H1 (cell line): ENCODE measurements around the gene AOAH. TPM values are rescaled to one million over a fixed set of nuclear protein-coding genes. Genes with fewer than 3 reads are reported as not detected.

Experiments used
- CTCF ChIA-PET: fragments of 300-600 bp; sonication (Branson Sonifier 250); formaldehyde crosslinking; loops from one replicate; lab custom pipeline; 2021; ENCODE audit not compliant: partially characterized antibody; lab: Charles Lee
- POLR2A ChIA-PET: fragments of 300-600 bp; sonication (Branson Sonifier 250); formaldehyde crosslinking; loops from one replicate; lab custom pipeline; 2021; ENCODE audit warnings: inconsistent platforms; ENCODE audit not compliant: partially characterized antibody; lab: Charles Lee
- DNase-seq, 2 experiments: peaks; one replicate each; pipeline versions ENCODE4 v3.0.0 to v3.0.0-alpha.2; 2010 to 2022; ENCODE audit warnings: low spot score in 2 of 2, low read depth in 1 of 2, mixed read lengths in 1 of 2
- FAIRE-seq: peaks from 2 replicates; lab custom pipeline; 2011; peaks lifted over from hg19 to GRCh38; lab: Jason Lieb, UNC
- H2AFZ ChIP-seq: 2 replicates; pipeline ENCODE4 v1.8.1; 2012; ENCODE audit warnings: low read length, inconsistent platforms
- H2AK5ac ChIP-seq: 2 replicates; pipeline ENCODE4 v1.6.1; 2013; ENCODE audit warnings: low read depth, low read length
- H2BK120ac ChIP-seq: replicated peaks from 2 replicates; pipeline ENCODE3; 2013; ENCODE audit warnings: low read depth, low read length, inconsistent platforms
- H2BK12ac ChIP-seq: 2 replicates; pipeline ENCODE4 v1.6.1; 2013; ENCODE audit warnings: low read depth, low read length
- H2BK15ac ChIP-seq: 2 replicates; pipeline ENCODE4 v1.6.1; 2013; ENCODE audit warnings: low read length
- H2BK20ac ChIP-seq: 2 replicates; pipeline ENCODE4 v1.6.1; 2013; ENCODE audit warnings: low read length
- H2BK5ac ChIP-seq: 2 replicates; pipeline ENCODE4 v1.6.1; 2013; ENCODE audit warnings: low read depth, low read length
- H3K14ac ChIP-seq: 2 replicates; pipeline ENCODE4 v1.6.1; 2013; ENCODE audit warnings: inconsistent platforms; ENCODE audit not compliant: insufficient read length
- H3K18ac ChIP-seq: 2 replicates; pipeline ENCODE4 v1.6.1; 2013; ENCODE audit warnings: low read length; ENCODE audit errors: extremely low read depth
- H3K23ac ChIP-seq: 2 replicates; pipeline ENCODE4 v1.6.1; 2013; ENCODE audit warnings: inconsistent platforms; ENCODE audit not compliant: insufficient read length
- H3K23me2 ChIP-seq: 2 replicates; pipeline ENCODE4 v1.6.1; 2013; ENCODE audit warnings: low read depth, low read length
- H3K27ac ChIP-seq: 2 replicates; pipeline ENCODE4 v1.6.1; 2011; ENCODE audit warnings: low read depth, low read length, inconsistent platforms
- H3K27me3 ChIP-seq, 4 experiments: replicated peaks in 1 of 4; 1 replicate in 1 of 4; 2 replicates in 3 of 4; pipeline versions ENCODE4 v1.6.1 to v1.8.1; 2011 to 2013; ENCODE audit warnings: low read length in 3 of 4, mild to moderate bottlenecking in 3 of 4, inconsistent platforms in 2 of 4, mixed read lengths in 2 of 4, moderate library complexity in 1 of 4; ENCODE audit not compliant: control insufficient read depth in 3 of 4, insufficient read depth in 3 of 4; ENCODE audit errors: extremely low read depth in 1 of 4
- H3K36me3 ChIP-seq, 4 experiments: 2 replicates each; pipeline versions ENCODE4 v1.6.1 to v1.8.1; 2011 to 2013; ENCODE audit warnings: mild to moderate bottlenecking in 4 of 4, low read length in 3 of 4, moderate library complexity in 2 of 4, control low read depth in 1 of 4, inconsistent platforms in 1 of 4; ENCODE audit not compliant: insufficient read depth in 4 of 4, control insufficient read depth in 2 of 4
- H3K4ac ChIP-seq: replicated peaks from 2 replicates; pipeline ENCODE3; 2013; ENCODE audit warnings: low read length, low read depth, mixed read lengths, inconsistent platforms; ENCODE audit not compliant: insufficient read length
- H3K4me1 ChIP-seq, 4 experiments: replicated peaks in 1 of 4; 1 replicate in 1 of 4; 2 replicates in 3 of 4; pipeline versions ENCODE4 v1.6.1 to v1.8.1; 2011 to 2013; ENCODE audit warnings: low read length in 3 of 4, inconsistent platforms in 2 of 4, mixed read lengths in 1 of 4; ENCODE audit not compliant: insufficient read depth in 4 of 4, control insufficient read depth in 3 of 4
- H3K4me2 ChIP-seq, 2 experiments: 2 replicates each; pipeline versions ENCODE4 v1.6.1 to v1.8.1; 2011 to 2013; ENCODE audit warnings: low read depth in 2 of 2, low read length in 2 of 2, control low read depth in 1 of 2, inconsistent platforms in 1 of 2, mild to moderate bottlenecking in 1 of 2; ENCODE audit not compliant: insufficient read depth in 1 of 2
- H3K4me3 ChIP-seq, 4 experiments: fragments of 200-600, 300-600 bp in 1 of 4; sonication (generic), shearing (Covaris generic), sonication (Bioruptor Twin) in 1 of 4; 2 replicates each; pipeline versions ENCODE4 v1.5.1 to v1.8.1; 2011 to 2016; ENCODE audit warnings: low read length in 4 of 4, low read depth in 3 of 4, control low read depth in 2 of 4, inconsistent platforms in 2 of 4, mild to moderate bottlenecking in 2 of 4, mixed read lengths in 1 of 4, moderate library complexity in 1 of 4; ENCODE audit not compliant: insufficient read depth in 2 of 4; ENCODE audit errors: extremely low read depth in 1 of 4
- H3K56ac ChIP-seq: replicated peaks from 2 replicates; pipeline ENCODE3; 2013; ENCODE audit warnings: low read depth, mild to moderate bottlenecking, mixed read lengths, low read length, inconsistent platforms; ENCODE audit not compliant: insufficient read length
- H3K79me1 ChIP-seq: 2 replicates; pipeline ENCODE4 v1.6.1; 2013; ENCODE audit warnings: low read depth, low read length, control low read depth
- H3K79me2 ChIP-seq, 2 experiments: 2 replicates each; pipeline versions ENCODE4 v1.6.1 to v1.8.1; 2012 to 2013; ENCODE audit warnings: low read length in 2 of 2, mild to moderate bottlenecking in 2 of 2, inconsistent platforms in 1 of 2; ENCODE audit not compliant: insufficient read depth in 2 of 2, control insufficient read depth in 1 of 2
- H3K9ac ChIP-seq, 4 experiments: replicated peaks in 1 of 4; 1 replicate in 1 of 4; 2 replicates in 3 of 4; pipeline versions ENCODE4 v1.6.1 to v1.8.1; 2011 to 2013; ENCODE audit warnings: low read depth in 3 of 4, low read length in 3 of 4, control low read depth in 2 of 4, mild to moderate bottlenecking in 2 of 4, moderate library complexity in 2 of 4, inconsistent platforms in 1 of 4; ENCODE audit errors: extremely low read depth in 1 of 4
- H3K9me3 ChIP-seq, 2 experiments: 2 replicates each; pipeline versions ENCODE4 v1.6.1 to v1.8.1; 2012 to 2013; ENCODE audit warnings: mild to moderate bottlenecking in 2 of 2, moderate library complexity in 2 of 2, control low read depth in 1 of 2, inconsistent platforms in 1 of 2, low read depth in 1 of 2, low read length in 1 of 2, mixed read lengths in 1 of 2; ENCODE audit not compliant: insufficient read depth in 2 of 2
- H4K20me1 ChIP-seq, 2 experiments: replicated peaks in 1 of 2; 2 replicates each; pipeline versions ENCODE3 to v1.8.1; 2011 to 2013; ENCODE audit warnings: inconsistent platforms in 2 of 2, low read length in 2 of 2, mild to moderate bottlenecking in 1 of 2; ENCODE audit not compliant: insufficient read depth in 2 of 2, control insufficient read depth in 1 of 2
- H4K5ac ChIP-seq: 2 replicates; pipeline ENCODE4 v1.6.1; 2013; ENCODE audit warnings: low read length, low read depth, mixed read lengths, inconsistent platforms; ENCODE audit not compliant: insufficient read length
- H4K8ac ChIP-seq: 2 replicates; pipeline ENCODE4 v1.8.0; 2013; ENCODE audit warnings: mild to moderate bottlenecking, moderate library complexity, low read length, inconsistent platforms; ENCODE audit not compliant: insufficient read depth; ENCODE audit errors: extremely low read depth
- H4K91ac ChIP-seq: replicated peaks from 2 replicates; pipeline ENCODE3; 2013; ENCODE audit warnings: low read length, mixed read lengths, inconsistent platforms; ENCODE audit not compliant: insufficient read length
- JUN ChIP-seq: IDR thresholded peaks from 2 replicates; pipeline ENCODE4 v1.6.1; 2011; ENCODE audit warnings: low read depth, mild to moderate bottlenecking, improper control_type of control experiment, low read length
- PHF8 ChIP-seq: fragments of 200-600 bp; sonication (generic); conservative IDR thresholded peaks from 2 replicates; pipeline ENCODE4 v1.7.1; 2012; ENCODE audit warnings: low read depth, mild to moderate bottlenecking, inconsistent platforms, low read length, moderate library complexity
- RNF2 ChIP-seq: fragments of 200-900, 300-1000 bp; sonication (generic); IDR thresholded peaks from 2 replicates; pipeline ENCODE4 v1.7.1; 2016; ENCODE audit warnings: borderline replicate concordance, low read depth, mild to moderate bottlenecking, antibody characterized with exemption, low read length; ENCODE audit not compliant: poor library complexity, severe bottlenecking; ENCODE audit errors: missing control alignments
- SP1 ChIP-seq: IDR thresholded peaks from 2 replicates; pipeline ENCODE4 v1.6.1; 2011; ENCODE audit warnings: low read depth, low read length
- SUZ12 ChIP-seq: fragments of 200-600 bp; sonication (generic); IDR thresholded peaks from 2 replicates; pipeline ENCODE4 v1.6.1; 2012; ENCODE audit warnings: mild to moderate bottlenecking, inconsistent platforms, low read length, moderate library complexity, mixed read lengths
- TAF1 ChIP-seq: IDR thresholded peaks from 2 replicates; pipeline ENCODE4 v1.6.1; 2011; ENCODE audit warnings: mild to moderate bottlenecking, low read depth, low read length
- TEAD4 ChIP-seq: IDR thresholded peaks from 2 replicates; pipeline ENCODE4 v1.6.1; 2012; ENCODE audit warnings: low read depth, low read length, inconsistent platforms, mixed read lengths
- WGBS, 2 experiments: shearing (Covaris generic) in 1 of 2; methylation state at CpG; one replicate each; pipeline versions ENCODE4 v1.1.6 to v1.1.7; 2013 to 2015; ENCODE audit warnings: low lambda C conversion rate in 2 of 2, mixed read lengths in 2 of 2, inconsistent platforms in 1 of 2, low coverage in 1 of 2, missing lambda C conversion rate in 1 of 2; ENCODE audit not compliant: insufficient replicate concordance in 2 of 2, insufficient coverage in 1 of 2, insufficient read length in 1 of 2; ENCODE audit errors: extremely low coverage in 1 of 2, missing lambda C conversion rate in 1 of 2; 5-methylcytosine and 5-hydroxymethylcytosine counted together
- polyA plus RNA-seq, 7 experiments: library from polyadenylated mRNA; depleted of rRNA in 3 of 7; stranded (reverse) in 5 of 7; unstranded in 2 of 7; fragments of >200 nt in 5 of 7; fragments of 200-250 nt in 2 of 7; gene quantifications; 1 replicate in 5 of 7; 2 replicates in 1 of 7; 4 replicates in 1 of 7; pipeline versions ENCODE4 v1.2.1 to v1.2.3, GENCODE V29; 2011 to 2013; ENCODE audit warnings: missing spikeins in 2 of 7, mixed read lengths in 2 of 7
- total RNA-seq: library from RNA; stranded (reverse); fragmentation: NEBNext Ultra II Directional; extraction: Animal tissue kit (Norgen Biotek cat#: 25700); gene quantifications from 2 replicates; pipeline ENCODE4 v1.2.1, GENCODE V29; 2021

The AOAH gene
- total and polyA plus RNA-seq, 2 of the 8 experiments (the other 6 are each of a cell fraction or from before 2014, with no cell fraction given), result 0.08 TPM; not detected in 1

DNA sequence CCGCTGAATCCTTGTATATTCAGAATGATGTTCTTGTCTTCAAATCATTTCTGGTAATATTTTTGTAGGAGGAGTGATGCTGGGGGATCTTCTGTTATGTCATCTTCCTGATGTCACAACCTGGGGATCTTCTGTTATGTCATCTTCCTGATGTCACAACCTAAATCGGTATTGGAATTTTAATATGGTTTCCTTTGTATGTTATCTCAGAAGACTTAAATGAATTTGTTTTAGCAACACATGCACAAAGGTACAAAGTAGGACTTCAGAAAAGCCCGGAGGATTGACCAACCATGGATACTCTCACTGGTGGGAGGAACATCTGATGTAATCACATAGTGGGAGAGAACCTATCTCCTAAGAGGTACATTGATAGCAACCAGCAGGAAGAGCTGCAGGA is 9.1 kb upstream of the AOAH start:
- H4K91ac ChIP-seq, result no peak overlapping the region
- H3K79me2 ChIP-seq, result no peaks in the 10 kb centered on the region
- no peak overlapping the region for H2AFZ ChIP-seq
- H3K27me3 ChIP-seq, result no peaks in the 10 kb centered on the region
- no peak overlapping the region for H2BK20ac ChIP-seq
- CTCF ChIA-PET, result interaction anchor here (1.4 kb wide), 1 partner anchor 465 kb away, joined by 3 read pairs; no protein-coding TSS in a partner anchor
- no peak overlapping the region for H3K14ac ChIP-seq
- H4K8ac ChIP-seq, result no peak overlapping the region
- 95% methylated on average over 3 of the region's 3 CpGs; no CpG with 5 or more reads in 1 of the 2 experiments for WGBS, 2 experiments
- no peaks in the 10 kb centered on the region for H3K23me2 ChIP-seq
- no peaks in the 10 kb centered on the region for H3K9me3 ChIP-seq
- H3K36me3 ChIP-seq, result no peaks in the 10 kb centered on the region
- H3K27ac ChIP-seq, result no peak overlapping the region
- H3K4me3 ChIP-seq, result no peak overlapping the region
- H4K20me1 ChIP-seq, result no peaks in the 10 kb centered on the region
- H3K18ac ChIP-seq, result no peak overlapping the region
- H3K9ac ChIP-seq, result no peak overlapping the region
- H2BK5ac ChIP-seq, result no peak overlapping the region
- no peak overlapping the region for H3K23ac ChIP-seq
- no peaks in the 10 kb centered on the region for H3K4me1 ChIP-seq
- FAIRE-seq (no peak), DNase-seq (no peak)
- no peak overlapping the region for H3K4me2 ChIP-seq
- no peak overlapping the region for H2BK12ac ChIP-seq
- H3K79me1 ChIP-seq, result no peaks in the 10 kb centered on the region
- no peak for TF ChIP-seq TAF1
- no peak for TF ChIP-seq RNF2
- TF ChIP-seq SUZ12, result no peak
- TF ChIP-seq JUN, result no peak
- no peak for TF ChIP-seq SP1
- TF ChIP-seq PHF8, result no peak
- no peak for TF ChIP-seq TEAD4
- no peak overlapping the region for H2BK15ac ChIP-seq
- POLR2A ChIA-PET, result no interaction called here
- no peak overlapping the region for H4K5ac ChIP-seq
- H2AK5ac ChIP-seq, result no peak overlapping the region
- no peak overlapping the region for H3K56ac ChIP-seq
- H2BK120ac ChIP-seq, result no peak overlapping the region
- no peak overlapping the region for H3K4ac ChIP-seq
